Stimulated activated CD4-positive, alpha-beta T cell treated with anti-CD3 and anti-CD28 coated beads, Interleukin-1b, Interleukin-23, amount 100 ng/mL, for 1 hour (primary cell): Measurements from ENCODE around the gene SLC7A9.

ENCODE experiments used
- DNase-seq, 2 donors: peaks; one replicate each; pipeline ENCODE4 v3.0.0-alpha.2; 2020; ENCODE audit warnings: low read depth in 2 of 2

Gene SLC7A9

DNA sequence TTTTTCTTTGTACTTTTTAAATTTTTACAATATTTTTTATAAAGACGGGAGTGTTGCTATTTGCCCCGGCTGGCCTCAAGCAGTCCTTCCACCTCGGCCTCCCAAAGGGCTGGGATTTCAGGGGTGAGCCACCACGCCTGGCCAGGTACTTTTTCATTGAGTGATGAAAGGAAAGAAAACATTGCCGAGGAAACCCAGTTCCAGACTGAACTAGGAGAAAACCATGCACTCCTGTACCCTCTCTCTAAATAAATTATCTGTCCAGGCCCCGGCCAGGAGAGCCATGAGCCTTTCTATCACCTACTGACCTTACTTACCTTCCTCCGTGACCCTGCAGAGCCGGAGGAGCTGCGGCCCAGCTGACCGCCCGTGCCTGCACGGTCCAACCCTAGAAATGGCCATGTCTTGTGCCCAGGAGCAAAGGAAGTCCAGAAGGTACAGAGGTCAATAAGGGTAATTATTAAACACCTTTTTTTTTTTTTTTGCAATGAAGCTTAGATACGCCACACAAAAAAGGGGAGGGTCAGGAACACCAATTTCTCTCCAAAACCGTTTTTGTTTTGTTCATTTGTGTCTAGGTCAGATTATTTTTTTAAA, at the start of gene SLC7A9:
Gene SLC7A9 (minus strand): TSS at position 399 of the 597 bp plus-strand sequence. CDS start 1,233 bp downstream, outside the sequence.
- DNase-seq, result no peak

DNA sequence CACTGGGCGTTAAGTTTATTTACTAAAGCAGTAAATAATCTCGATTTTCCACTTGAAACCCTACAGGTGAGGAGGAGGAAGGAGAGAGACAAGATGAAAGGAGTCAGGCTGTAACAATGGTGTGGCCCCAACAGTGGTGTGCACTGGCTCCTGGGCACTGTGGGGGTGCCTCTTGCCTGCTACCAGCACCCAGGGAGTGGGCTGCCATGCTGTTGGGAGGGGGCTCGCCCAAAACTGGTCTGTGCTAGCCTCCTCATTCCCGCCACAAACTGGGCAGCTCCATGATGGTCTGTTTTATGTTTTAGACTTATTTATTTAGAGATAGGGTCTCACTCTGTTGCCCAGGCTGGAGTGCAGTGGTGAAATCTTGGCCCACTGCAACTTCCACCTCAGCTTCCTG, 49.8 kb upstream of the SLC7A9 start:
- no peak for DNase-seq

DNA sequence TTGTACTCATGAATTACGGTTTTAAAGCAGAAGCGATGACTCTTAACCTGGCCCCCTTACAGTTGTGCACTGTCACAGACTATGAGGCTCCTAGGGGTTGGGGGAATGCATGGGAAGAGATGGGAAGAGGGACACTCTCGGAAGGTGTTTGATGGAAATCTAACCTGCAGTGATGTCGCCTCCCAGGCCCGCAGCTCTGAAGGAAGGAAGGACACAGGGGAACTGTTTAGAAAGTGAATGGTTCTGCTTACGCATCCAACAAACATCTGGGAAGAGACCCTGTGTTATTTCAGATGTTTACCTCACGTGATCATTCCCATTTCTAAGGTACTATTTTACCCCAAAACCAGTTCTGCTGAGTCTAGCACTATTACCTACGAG, 48.0 kb upstream of the SLC7A9 start:
- DNase-seq, result no peak

DNA sequence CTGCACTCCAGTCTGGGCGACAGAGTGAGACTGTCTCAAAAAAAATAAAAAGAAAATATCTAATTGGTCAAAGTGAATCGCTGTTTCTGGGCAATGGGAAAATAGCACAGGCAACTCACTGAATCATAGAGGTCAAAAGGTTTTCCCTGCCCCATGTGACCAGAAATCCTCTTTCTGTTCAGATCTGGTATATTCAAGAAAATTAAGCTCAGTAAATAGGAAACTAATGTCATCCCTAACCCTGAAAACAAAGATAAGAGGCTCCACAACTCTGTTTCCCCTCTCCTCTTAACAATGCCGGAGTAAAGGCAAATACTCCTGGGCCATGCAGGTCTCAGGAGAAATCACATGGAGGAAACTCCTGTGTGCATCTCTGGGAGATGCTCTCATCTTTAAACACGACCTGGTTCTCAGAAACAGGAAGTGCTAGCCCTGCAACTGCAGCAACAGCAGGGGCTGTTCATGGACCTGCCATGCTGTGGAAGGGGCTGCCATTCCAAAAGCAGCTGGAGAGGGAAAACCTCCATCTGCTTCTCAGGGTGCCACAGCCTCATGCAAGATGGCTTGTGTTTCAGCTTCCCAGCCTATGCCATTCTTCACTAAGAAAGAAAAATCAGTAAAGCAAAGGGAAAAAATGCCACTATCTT, 47.5 kb upstream of the SLC7A9 start:
- no peak for DNase-seq

DNA sequence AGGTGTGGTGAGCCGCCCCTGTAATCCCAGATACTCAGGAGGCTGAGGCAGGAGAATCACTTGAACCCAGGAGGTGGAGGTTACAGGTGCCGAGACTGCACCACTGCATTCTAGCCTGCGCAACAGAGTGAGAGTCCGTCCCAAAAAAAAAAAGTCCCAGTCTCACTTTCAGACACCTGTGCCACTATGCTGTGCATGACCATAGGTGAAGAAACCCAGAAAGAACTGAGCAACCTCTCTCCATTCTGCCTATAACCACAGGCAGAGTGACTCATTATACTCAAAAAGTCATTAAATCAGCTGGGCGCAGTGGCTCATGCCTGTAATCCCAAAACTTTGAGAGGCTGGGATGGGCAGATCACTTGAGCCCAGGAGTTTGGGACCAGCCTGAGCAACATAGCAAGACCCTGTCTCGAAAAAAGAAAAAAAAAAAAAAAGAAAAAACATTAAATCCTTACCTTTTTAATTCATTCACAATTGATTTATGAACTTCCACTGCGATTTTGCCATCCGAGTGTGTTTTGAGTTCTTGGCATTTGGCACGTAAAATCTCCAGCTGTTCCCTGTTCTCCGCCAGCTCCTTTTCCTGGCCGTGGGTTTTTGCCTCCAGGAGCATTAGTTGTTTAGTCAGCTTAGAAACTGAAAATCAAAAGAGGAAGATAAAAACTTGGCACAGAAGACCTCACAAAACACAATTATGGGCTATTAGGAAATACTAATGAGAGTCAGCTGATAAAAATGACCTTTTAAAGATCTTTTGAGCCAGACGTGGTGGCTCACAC, 45.5 kb upstream of the SLC7A9 start:
- DNase-seq, result no peak

DNA sequence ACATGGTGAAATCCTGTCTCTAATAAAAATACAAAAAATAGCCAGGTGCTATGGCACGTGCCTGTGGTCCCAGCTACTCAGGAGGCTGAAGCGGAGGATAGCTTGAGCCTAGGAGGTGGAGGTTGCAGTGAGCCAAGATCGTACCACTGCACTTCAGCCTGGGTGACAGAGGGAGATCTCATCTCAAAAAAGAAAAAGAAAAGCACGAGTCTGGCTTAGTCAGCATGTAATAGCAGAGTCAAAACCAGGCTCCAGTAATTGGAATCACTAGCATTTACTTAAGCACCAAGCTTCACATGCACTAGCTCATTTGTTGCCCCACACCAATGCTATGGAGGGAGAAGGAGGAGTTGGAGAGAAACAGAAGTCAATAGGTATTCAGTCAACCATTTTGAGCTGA, 41.9 kb upstream of the SLC7A9 start:
- DNase-seq, result no peak

DNA sequence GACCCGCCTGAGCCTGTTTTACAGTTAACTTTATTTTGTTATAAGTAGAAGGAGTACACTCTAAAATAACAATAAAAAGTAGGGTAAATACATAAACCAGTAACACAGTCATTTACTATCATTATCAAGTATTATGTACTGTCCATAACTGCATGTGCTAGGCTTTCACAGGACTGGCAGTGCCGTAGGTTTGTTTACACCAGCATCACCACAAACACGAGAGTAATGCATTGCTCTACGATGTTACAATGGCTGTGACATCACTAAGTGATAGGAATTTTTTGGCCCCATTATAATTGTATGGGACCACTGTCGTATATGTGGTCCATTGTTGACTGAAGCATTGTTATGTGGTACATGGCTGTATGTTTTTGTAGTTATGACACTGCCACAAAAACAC, 41.3 kb upstream of the SLC7A9 start:
- no peak for DNase-seq

DNA sequence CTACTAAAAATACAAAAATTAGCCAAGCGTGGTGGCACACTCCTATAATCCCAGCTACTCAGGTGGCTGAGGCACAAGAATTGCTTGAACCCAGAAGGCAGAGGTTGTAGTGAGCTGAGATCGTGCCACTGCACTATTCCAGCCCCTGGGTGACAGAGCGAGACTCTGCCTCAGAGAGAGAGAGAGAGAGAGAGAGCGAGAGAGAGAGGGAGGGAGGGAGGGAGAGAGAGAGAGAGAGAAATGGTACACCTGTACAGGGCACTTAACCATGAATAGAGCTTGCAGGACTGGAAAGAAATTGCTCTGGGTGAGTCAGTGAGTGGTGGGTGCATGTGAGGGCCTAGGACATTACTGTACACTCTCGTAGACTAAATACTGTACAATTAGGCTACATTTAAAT, 40.5 kb upstream of the SLC7A9 start:
- no peak for DNase-seq

DNA sequence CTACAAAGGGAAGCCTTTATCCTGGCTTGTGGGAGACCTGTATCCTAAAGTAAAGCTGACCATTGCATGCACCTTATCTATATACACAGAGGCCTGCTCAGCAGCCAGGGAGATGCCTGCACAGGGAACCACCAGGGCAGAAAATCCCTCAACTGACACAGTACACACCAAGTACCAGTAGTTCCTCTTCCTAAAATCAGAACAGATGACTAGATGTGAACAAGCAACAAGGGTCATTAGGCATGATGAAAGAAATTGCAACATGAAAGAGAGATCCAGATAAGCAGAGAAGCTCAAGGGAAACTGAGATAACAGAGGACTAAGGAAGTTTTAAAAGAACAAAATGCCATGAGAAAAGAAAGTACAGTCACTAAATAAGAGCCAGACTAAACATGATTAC, 39.7 kb upstream of the SLC7A9 start:
- no peak for DNase-seq

DNA sequence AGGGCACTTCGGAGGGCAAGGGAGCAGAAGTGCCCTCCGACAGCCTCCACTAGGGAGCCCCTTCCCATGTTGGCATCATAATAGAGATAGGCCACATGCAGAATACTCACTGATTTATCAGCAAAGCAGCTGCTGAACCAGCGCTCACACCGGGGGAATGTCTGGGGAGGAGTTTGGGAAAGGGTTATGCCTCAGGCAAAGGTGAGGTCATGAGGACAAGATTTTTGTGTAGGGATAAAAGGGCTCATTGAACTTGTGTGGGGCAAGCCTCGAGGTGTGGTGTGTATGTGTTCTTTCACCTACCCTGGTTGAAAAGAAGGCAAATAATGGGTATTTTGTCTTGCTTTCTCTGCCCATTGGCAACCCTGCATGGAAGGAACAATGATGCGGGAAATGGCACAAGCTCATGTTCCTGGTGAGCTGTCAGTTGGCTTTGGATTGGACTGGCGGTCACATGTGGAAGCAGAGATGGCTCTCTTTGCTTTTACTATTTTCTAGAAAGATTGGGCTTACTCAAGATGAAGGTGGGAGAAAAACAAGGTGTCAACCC, 39.1 kb upstream of the SLC7A9 start:
- no peak for DNase-seq

DNA sequence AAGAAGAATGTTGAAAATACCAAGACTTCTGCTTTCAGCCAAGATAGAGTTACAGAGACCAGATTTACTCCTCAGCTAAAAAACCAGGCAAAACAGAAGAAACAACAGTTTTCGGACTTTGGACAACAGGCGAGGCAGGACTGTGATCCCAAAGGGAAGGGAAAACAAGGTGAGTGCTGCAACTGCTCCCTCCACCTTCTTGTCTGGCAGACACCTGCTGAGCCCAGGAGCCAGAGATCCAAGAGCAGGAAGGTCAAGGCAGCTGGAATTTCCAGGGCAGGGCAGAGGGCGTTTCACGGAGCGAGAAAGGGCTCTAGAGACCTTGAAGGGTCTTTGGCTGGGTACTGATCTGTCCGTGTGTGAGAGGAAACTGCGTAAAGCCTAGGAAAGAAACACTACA, 32.9 kb upstream of the SLC7A9 start:
- no peak for DNase-seq

DNA sequence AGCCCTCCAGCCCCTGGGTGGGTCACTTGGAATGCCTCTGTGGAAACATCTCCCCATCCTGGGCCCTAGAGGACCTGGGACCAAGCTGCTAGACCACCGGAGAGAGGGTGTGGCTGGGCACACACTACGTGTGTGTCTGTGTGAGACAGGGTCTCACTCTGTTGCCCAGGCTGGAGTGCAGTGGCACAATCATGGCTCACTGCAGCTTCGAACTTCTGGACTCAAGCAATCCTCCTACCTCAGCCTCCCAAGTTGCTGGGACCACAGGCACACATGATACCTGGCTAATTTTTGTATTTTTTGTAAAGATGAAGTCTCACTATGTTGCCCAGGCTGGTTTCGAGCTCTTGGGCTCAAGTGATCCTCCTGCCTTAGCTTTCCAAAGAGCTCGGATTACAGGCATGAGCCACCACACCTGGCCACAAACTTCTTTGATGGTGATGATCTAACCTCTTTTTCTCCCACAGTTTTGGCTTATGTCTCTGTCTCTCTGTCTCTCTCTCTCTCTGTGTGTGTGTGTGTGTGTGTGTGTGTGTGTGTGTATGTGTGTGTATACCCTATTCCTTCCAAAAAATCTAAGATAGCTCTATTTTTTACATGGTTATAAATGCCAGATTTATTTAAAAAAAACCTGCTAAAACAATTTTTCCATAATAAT, 32.1 kb upstream of the SLC7A9 start:
- DNase-seq, result no peak

DNA sequence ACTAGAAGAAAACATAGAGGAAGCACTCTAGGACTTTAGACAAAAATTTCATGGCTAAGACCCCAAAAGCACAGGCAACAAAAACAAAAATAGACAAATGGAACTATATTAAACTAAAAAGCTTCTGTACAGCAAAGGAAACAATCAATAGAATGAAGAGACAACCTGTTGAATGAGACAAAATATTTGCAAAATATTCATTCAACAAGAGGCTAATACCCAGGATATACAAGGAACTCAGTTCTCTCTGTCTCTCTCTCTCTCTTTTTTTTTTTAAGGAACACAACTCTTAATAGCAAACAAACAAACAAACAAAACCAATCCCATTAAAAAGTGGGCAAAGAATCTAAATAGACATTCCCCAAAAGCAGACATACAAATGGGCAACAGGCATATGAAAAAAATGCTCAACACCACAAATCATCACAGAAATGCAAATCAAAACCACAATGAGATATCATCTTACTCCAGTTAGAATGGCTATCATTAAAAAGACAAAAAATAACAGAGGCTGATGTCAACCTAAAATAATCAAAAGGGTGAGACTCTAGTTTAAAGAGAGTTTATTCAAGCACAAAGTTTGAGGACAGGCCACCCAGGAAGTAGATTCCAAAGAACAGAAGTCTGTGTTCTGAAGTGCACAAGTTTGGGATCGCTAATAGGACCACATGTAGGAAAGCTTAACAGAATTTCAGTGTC, 27.1 kb upstream of the SLC7A9 start:
- DNase-seq, result no peak

DNA sequence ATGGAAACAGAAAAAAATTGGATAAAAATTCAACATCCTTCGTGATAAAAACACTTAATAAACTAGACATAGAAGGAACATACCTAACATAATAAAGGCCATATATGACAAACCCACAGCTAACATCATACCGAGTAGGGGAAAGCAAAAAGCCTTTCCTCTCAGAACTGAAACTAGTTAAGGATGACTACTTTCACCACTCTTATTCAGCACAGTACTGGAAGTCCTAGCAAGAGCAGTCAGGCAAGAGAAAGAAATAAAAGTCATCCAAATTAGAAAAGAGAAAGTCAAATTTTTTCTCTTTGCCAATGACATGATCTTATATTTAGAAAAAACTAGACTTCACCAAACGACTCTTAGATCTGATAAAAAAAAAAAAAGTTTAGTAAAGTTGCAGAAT, 25.8 kb upstream of the SLC7A9 start:
- no peak for DNase-seq

DNA sequence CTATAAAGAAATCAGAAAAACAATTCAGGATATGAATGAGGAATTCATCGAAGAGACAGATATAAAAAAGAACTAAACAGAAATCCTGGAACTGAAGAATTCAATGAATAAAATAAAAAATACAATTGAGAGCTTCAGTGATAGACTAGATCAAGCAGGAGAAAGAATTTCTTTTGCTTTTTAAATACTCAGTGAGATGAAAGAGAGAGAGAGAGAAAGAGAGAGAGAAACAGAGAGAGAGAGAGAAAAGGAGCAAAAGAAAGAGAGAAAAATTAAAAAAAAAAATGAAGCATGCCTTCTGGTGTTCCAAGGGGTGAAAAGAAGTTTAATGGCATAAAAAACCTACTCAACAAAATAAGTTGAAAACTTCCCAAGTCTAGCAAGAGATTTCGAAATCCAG, 22.0 kb upstream of the SLC7A9 start:
- no peak for DNase-seq

DNA sequence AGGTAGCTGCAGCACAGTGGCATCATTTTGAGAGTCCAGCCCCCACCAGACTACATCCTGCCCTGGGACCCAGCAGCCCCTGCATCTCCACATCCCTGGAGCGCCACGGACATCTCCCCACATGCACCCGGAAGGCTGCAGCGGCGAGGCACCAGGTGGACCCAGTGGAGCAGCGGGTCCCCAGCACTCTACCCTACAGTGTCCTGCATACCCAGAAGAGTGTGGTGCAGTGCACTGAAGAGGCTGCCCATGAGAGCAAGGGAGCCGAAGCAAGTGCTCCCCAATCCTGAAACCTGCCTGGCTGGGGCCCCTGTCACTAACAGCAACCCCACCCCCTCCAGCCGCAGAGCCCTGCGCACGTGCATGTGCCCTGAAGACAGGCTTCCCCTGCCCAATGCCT, 21.3 kb upstream of the SLC7A9 start:
- no peak for DNase-seq

DNA sequence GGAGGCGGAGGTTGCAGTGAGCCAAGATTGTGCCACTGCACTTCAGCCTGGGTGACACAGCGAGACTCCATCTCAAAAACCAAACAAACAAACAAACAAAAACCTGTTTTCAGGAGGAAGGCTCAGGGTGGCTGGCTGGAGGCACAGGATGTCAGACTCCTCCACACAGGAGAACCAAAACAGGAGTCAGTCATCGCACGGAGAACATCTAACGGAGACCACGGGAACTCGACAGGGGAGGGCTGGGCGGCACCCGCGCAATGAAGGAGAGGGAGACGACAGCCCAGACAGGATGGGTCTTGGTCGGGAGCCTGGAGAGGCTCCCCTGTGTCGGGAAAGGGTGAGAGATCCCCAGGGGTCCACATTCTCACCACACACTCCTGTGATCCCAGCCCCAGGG, 20.8 kb upstream of the SLC7A9 start:
- DNase-seq, result no peak

DNA sequence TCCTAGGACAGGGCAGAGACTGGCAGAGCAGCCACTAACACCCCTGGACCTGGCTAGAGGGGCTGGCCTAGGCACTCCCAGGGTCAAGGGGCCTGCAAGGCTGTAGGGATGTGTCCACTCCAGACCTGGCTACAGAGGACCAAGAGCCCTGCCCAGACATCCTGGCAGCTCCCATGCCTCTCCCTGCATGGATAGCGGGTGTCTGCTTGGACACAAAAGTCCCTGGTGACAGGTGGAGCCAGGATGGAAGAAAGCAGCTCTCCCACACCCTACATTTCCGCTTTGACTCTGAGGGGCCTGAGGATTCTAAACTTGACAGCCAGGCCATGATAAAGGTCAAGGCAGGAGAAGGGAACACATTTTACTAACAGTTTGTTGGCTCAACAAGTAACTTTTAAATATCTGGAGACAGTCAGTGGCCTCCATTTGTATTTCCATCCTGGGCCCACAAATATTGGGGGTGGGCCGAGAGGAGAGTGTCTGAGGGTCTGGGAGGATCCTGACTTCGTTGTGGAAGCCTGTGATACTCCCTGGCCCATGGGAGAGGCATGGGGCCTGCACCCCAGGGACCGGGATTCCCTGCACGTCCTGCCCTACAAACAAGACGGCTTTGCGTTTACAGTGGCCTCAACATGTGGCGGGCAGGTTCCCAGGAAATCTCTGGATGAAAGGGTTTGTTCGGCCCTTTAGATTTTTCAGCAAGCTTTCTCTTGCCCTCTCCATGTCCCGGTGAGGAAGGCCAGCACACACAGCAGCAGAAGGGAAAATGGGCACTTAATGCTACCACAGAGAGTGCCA, 19.8 kb upstream of the SLC7A9 start:
- DNase-seq, result no peak

DNA sequence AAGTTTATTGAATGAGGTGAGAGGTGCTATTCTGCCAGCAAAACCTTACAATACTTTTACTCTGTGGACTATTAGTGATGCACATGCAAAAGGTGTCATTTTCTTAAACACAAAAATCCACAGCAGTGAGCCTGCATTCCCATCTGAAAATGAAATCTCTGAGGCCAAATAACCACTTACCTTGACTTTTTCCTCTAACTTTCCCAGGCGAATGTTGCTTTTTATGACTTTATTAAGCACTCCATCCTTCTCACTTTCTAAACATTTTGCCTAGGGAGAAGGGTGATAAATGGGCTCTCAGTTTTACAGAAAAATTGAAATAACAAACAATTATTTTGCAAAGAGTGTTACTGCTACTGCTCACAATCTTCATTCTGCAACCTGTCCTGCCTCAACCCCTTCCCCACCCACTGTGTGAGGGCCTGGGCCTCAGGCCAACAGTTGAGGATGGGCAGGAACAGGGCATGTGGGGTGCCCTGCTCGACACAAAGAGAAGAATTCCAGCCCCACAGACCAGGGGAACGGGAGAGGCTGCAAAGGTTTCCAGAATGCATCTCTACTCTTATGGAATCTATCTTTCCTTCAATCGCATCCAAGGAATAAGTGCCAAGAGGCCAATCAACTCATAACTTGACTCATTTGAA, 18.1 kb upstream of the SLC7A9 start:
- DNase-seq, result no peak

DNA sequence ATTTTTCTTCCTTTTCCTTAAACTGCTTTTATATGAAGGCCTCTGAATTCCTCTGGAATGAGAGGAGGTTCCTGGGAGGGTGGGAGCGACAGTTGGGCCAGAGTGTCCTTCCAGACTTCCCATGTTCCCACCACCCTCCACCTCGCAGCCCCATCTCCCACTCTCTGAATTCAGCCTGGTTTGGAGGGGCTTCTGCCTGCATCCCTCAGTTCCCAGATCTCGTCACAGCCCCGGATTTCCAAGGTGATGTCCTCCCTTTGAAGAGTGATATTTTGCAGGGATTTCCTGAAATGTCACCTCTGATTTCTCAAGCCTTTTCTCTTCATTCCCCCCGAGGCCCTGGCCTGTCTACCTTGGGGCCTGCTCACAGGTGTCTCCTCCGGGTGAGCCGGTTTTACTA, 16.7 kb upstream of the SLC7A9 start:
- DNase-seq, result no peak
